Activated naive CD4-positive, alpha-beta T cell treated with anti-CD3 and anti-CD28 coated beads for 36 hours (primary cell): ENCODE measurements around the gene LRIT3. TPM values are rescaled to one million over a fixed set of nuclear protein-coding genes. Genes with fewer than 3 reads are reported as not detected.

Source experiments
- CTCF ChIA-PET: fragments of 350-600 bp; sonication (Branson Sonifier 250); formaldehyde crosslinking; loops from one replicate; lab custom pipeline; 2021; ENCODE audit warnings: antibody characterized with exemption; lab: Charles Lee
- DNase-seq: peaks from one replicate; pipeline ENCODE4 v3.0.0-alpha.2; 2020
- H3K27ac Mint-ChIP-seq: one replicate; pipeline ENCODE4 v1.8.0; 2021; ENCODE audit warnings: mild to moderate bottlenecking, mixed read lengths
- H3K27me3 Mint-ChIP-seq: one replicate; pipeline ENCODE4 v1.8.0; 2021; ENCODE audit warnings: low read depth, mixed read lengths
- H3K36me3 Mint-ChIP-seq: one replicate; pipeline ENCODE4 v1.8.0; 2021; ENCODE audit warnings: low read depth, mixed read lengths
- H3K4me1 Mint-ChIP-seq: one replicate; pipeline ENCODE4 v1.8.0; 2021; ENCODE audit warnings: low read depth, mixed read lengths
- H3K4me3 Mint-ChIP-seq: one replicate; pipeline ENCODE4 v1.8.0; 2021; ENCODE audit warnings: mild to moderate bottlenecking, moderate library complexity, mixed read lengths
- H3K9me3 Mint-ChIP-seq: one replicate; pipeline ENCODE4 v1.8.0; 2021; ENCODE audit warnings: mixed read lengths
- intact Hi-C: fragments of 100-400 bp; cut with micrococcal nuclease; formaldehyde crosslinking; loops from one replicate; pipeline ENCODE4 v1.15.1; 2023
- total RNA-seq, 2 experiments: library from RNA; stranded (reverse); gene quantifications; one replicate each; pipeline ENCODE4 v1.2.3, GENCODE V29; 2021

LRIT3 gene
- total RNA-seq, 2 experiments from 2014 or later = 0.05 TPM; not detected in 1

DNA sequence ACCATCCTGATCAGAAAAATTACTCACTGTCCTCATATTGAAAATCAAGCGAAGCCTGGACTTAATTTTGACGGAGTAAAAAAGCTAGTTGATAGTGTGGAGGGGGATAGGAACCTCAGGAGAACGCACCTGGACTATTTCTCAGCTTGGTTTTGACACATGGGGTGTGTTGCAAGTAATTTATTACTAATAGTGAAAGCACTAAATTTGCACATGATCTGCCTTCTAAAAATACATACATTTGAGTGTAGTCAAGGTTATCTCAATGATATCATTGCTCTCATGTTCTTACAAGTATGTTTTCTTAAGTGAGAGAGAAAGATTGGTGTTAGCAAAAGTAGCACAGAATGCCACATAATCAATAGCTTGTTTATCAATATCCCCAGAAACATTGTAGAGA lies 29.5 kb downstream of the LRIT3 start:
- no peaks in the 10 kb centered on the region for H3K27me3 Mint-ChIP-seq
- CTCF ChIA-PET = interaction anchor here (1.2 kb wide), 1 partner anchor 101 kb away, joined by 3 read pairs; no protein-coding TSS in a partner anchor
- H3K4me3 Mint-ChIP-seq = no peak overlapping the region
- DNase-seq = no peak
- intact Hi-C loops = no loop called here
- H3K36me3 Mint-ChIP-seq = no peaks in the 10 kb centered on the region
- no peaks in the 10 kb centered on the region for H3K4me1 Mint-ChIP-seq
- H3K9me3 Mint-ChIP-seq = no peaks in the 10 kb centered on the region
- H3K27ac Mint-ChIP-seq = no peak overlapping the region

DNA sequence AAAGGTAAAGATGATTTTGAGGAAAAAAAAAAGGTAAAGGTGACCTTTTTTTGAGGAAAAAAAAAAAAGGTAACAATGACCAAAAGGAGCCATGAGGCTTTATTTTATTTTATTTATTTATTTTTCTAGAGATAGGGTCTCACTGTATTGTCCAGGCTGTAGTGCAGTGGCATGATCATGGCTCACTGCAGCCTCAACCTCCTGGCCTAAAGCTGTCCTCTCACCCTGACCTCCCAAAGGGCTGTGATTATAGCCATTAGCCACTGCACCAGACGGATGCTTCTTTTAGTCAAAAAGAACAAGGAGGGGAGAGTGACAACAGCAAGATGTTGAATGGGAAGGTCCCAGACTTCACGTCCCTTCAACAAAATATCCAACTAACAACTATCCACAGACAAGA lies 30.4 kb downstream of the LRIT3 start:
- Mint-ChIP-seq H3K4me3 (no peak overlapping the region), H3K27me3 (no peaks in the 10 kb centered on the region), H3K27ac (no peak overlapping the region), H3K4me1 (no peaks in the 10 kb centered on the region), H3K9me3 (no peaks in the 10 kb centered on the region), H3K36me3 (no peaks in the 10 kb centered on the region)
- intact Hi-C loops = no loop called here
- DNase-seq = no peak
- CTCF ChIA-PET = interaction anchor here (1.2 kb wide), 1 partner anchor 100 kb away, joined by 3 read pairs; no protein-coding TSS in a partner anchor

DNA sequence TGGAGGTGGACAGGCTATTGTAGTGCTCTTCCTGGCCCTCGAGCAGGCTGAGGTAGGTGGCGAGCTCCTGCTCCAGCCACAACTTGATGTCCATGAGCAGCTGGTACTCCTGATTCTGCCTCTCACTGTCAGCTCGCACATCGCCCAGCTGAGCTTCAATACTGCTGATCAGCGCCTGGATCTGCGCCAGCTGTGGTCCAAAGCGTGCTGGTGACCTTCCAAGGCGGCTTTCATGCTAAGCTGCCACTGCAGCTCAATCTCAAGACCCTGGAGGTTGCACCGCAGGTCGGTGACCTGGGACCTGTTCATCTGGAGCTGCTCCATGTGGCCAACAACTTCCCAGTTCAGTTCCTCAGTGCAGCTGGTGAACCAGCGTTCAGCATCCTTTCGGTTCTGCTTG lies 31.2 kb downstream of the LRIT3 start:
- intact Hi-C loops = no loop called here
- H3K27ac Mint-ChIP-seq = no peak overlapping the region
- DNase-seq = no peak
- H3K27me3 Mint-ChIP-seq = no peaks in the 10 kb centered on the region
- no peaks in the 10 kb centered on the region for H3K9me3 Mint-ChIP-seq
- no peaks in the 10 kb centered on the region for H3K36me3 Mint-ChIP-seq
- no peaks in the 10 kb centered on the region for H3K4me1 Mint-ChIP-seq
- no peak overlapping the region for H3K4me3 Mint-ChIP-seq
- CTCF ChIA-PET = no interaction called here

DNA sequence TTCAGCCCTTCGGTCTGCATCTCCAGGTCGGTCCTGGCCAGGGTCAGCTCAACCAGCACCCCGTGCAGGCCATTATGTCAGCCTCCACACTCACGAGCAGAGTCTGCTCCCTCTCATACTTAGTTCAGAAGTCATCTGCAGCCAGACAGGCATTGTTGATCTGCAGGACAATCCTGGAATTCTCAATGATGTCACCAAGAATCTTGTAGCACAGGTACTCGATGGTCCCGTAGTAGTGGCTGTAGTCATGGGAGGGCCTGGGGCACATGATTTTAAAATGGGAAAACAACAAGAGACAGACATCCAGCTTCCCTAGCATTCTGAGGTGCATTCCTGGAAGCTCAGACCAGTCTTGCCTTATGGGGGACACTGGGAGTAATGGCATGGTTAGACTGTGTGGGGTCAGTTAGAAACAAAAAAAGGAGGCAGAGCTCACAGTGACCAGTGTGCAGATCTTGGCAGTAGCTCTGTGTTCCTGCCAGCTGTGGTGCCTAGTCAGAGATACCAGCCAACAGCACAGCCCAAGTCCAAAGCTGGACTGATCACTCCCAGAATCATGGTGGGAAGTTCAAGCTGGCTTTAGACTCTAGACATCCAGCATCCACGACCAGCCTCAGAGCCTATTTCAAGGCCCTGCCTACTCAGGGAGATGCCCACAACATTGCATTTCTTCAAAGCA lies 31.9 kb downstream of the LRIT3 start:
- H3K4me1 Mint-ChIP-seq = no peaks in the 10 kb centered on the region
- no peak overlapping the region for H3K4me3 Mint-ChIP-seq
- no peaks in the 10 kb centered on the region for H3K36me3 Mint-ChIP-seq
- no peak overlapping the region for H3K27ac Mint-ChIP-seq
- no peak for DNase-seq
- H3K27me3 Mint-ChIP-seq = no peaks in the 10 kb centered on the region
- CTCF ChIA-PET = no interaction called here
- H3K9me3 Mint-ChIP-seq = no peaks in the 10 kb centered on the region
- intact Hi-C loops = no loop called here

DNA sequence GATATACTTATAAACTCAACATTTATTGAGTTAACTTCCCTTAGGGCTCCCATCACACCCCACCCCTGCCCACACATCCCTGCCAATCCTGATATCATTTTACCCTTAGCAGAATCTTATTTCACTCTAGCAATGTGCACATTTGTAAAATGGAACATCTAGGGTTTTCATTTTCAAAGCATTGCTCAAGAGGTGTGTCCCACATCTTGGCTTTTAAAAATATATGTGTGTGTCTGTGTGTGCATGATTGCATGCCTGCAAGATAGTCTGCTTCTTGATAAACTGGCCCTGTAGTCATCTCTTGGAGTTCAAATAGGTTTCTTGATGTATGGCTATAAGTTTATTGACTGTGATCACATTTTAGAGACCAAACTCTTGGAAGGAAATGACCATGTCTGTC lies 38.4 kb downstream of the LRIT3 start:
- CTCF ChIA-PET = interaction anchor here (0.6 kb wide), 1 partner anchor 1101 kb away, joined by 3 read pairs; no protein-coding TSS in a partner anchor
- no peaks in the 10 kb centered on the region for H3K36me3 Mint-ChIP-seq
- intact Hi-C loops = no loop called here

DNA sequence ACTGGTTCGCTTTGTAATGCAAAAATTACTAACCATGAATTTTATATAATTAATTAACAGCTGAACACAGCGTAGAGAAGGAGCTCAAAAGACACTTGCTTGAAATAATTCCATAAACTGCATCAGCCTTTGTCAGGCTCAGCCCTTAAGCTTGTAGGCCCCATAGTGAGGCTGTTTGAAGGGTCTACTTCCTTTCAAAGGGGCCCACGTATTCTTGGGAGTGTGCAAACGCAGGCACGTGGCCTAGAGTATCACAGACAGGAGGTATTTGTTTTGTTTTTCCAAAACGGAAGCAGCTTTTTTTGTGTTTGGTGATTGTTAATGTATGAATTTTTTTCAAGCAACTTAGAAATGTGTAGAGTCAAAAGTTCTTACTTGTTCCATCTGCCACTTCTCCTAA lies 39.2 kb downstream of the LRIT3 start:
- no peak overlapping the region for H3K4me3 Mint-ChIP-seq
- H3K36me3 Mint-ChIP-seq = no peaks in the 10 kb centered on the region
- H3K27me3 Mint-ChIP-seq = no peaks in the 10 kb centered on the region

More for the DNA sequence above, 38.4 kb downstream of the LRIT3 start:
- H3K4me3 Mint-ChIP-seq = no peak overlapping the region
- no peaks in the 10 kb centered on the region for H3K9me3 Mint-ChIP-seq
- H3K4me1 Mint-ChIP-seq = no peaks in the 10 kb centered on the region
- no peak overlapping the region for H3K27ac Mint-ChIP-seq
- no peaks in the 10 kb centered on the region for H3K27me3 Mint-ChIP-seq
- no peak for DNase-seq

DNA sequence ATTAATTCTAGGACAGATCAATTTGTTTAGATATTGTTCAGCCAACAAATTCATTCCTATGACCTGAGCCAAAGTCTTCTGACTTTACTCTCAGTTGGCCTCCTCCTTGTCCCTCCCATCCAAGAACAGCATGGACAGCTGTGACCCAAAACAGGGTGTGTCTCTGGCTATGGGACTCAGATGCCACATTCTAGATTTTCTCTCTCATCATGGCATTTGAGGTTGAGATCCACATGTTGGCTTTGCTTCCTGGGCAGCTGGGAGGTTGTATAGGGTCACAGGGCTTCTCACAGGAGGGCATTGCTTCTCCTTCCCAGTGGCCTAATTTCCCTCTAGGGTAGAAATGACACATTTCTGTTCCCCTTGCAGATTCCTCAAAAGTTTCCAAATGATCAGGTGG lies 42.2 kb downstream of the LRIT3 start:
- CTCF ChIA-PET = no interaction called here
- Mint-ChIP-seq H3K27ac (no peak overlapping the region), H3K4me3 (no peak overlapping the region), H3K27me3 (no peaks in the 10 kb centered on the region), H3K36me3 (no peaks in the 10 kb centered on the region), H3K9me3 (no peaks in the 10 kb centered on the region), H3K4me1 (no peaks in the 10 kb centered on the region)
- no peak for DNase-seq
- intact Hi-C loops = no loop called here

More for the DNA sequence above, 39.2 kb downstream of the LRIT3 start:
- Mint-ChIP-seq H3K4me1 (no peaks in the 10 kb centered on the region), H3K27ac (no peak overlapping the region), H3K9me3 (no peaks in the 10 kb centered on the region)
- no peak for DNase-seq
- CTCF ChIA-PET = no interaction called here
- intact Hi-C loops = no loop called here

DNA sequence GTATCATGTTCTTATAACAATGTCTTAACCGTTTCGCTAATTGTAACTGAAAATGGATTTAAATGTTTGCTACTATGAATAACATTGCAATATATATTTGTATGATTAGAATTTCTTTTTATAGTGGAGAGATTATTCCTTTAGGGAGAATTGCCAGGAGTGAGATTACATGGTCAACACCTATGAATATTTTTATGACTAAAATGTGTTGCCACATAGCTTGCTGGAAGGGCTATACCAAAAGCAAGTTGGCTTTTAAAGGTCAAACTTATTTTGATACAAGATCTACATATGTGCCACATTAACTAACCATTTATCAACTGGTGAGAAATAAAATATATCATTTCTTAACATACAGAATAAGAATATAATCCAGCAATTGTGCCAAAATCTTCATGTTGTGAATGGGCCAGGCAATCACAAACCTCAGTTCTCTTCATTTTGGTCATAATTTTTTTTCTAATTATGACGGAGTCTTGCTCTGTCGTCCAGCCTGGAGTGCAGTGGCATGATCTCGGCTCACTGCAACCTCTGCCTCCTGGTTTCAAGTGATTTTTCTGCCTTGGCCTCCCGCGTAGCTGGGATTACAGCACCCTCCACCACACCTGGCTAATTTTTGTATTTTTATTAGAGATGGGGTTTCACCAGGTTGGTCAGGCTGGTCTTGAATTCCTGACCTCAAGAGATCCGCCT lies 54.8 kb downstream of the LRIT3 start:
- intact Hi-C loops = no loop called here
- H3K27me3 Mint-ChIP-seq = peaks cover 15% of the 10 kb centered on the region
- CTCF ChIA-PET = interaction anchor here (0.6 kb wide), 1 partner anchor 406 kb away, joined by 3 read pairs; no protein-coding TSS in a partner anchor

DNA sequence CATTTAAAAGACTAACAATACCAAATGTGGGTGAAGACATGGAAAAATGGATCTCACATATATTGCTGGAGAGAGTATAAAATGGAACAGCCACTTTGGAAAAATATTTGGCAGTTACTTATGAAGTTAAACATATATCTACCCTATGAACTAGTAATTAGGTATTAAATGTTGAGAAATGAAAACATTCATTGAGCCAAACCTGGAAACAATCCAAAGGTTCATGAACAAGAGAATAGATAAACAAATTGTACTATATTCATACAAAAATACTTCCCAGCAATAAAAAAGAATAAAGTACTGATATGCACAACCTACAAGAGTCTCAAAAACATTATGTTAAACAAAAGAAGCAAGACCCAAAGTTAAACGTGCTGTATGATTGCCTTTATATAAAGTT lies 60.8 kb downstream of the LRIT3 start:
- Mint-ChIP-seq H3K4me3 (no peak overlapping the region), H3K4me1 (no peaks in the 10 kb centered on the region), H3K9me3 (peaks cover 2% of the 10 kb centered on the region), H3K36me3 (no peaks in the 10 kb centered on the region), H3K27ac (no peak overlapping the region), H3K27me3 (peaks cover 26% of the 10 kb centered on the region)
- CTCF ChIA-PET = no interaction called here
- DNase-seq = no peak
- intact Hi-C loops = no loop called here

More for the DNA sequence above, 54.8 kb downstream of the LRIT3 start:
- Mint-ChIP-seq H3K36me3 (no peaks in the 10 kb centered on the region), H3K27ac (no peak overlapping the region), H3K9me3 (peaks cover 4% of the 10 kb centered on the region), H3K4me3 (no peak overlapping the region), H3K4me1 (no peaks in the 10 kb centered on the region)
- DNase-seq = no peak

DNA sequence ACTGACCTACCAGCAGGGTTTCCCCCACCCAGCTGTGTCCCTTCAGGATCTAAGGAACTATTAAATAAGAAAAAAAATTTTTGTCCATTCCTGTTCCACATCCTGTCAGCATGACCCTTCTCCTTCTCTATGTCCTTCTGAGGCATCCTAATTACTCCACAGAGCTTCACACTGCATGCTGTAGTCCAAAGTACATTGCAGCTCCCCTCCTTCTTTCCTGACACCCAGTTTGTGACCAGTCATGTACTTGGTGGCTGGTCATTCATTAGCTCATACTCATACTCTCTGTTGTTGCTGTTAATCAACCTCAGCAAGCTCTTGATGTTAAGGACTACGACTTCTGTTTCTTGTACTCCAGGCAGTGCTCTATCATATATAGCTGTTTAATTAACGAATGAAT lies 62.3 kb downstream of the LRIT3 start:
- Mint-ChIP-seq H3K9me3 (peaks cover 2% of the 10 kb centered on the region), H3K27me3 (peaks cover 26% of the 10 kb centered on the region), H3K27ac (no peak overlapping the region), H3K4me3 (no peak overlapping the region), H3K36me3 (no peaks in the 10 kb centered on the region), H3K4me1 (no peaks in the 10 kb centered on the region)
- intact Hi-C loops = no loop called here
- CTCF ChIA-PET = interaction anchor here (0.6 kb wide), 1 partner anchor 503 kb away, joined by 3 read pairs; no protein-coding TSS in a partner anchor
- DNase-seq = no peak

DNA sequence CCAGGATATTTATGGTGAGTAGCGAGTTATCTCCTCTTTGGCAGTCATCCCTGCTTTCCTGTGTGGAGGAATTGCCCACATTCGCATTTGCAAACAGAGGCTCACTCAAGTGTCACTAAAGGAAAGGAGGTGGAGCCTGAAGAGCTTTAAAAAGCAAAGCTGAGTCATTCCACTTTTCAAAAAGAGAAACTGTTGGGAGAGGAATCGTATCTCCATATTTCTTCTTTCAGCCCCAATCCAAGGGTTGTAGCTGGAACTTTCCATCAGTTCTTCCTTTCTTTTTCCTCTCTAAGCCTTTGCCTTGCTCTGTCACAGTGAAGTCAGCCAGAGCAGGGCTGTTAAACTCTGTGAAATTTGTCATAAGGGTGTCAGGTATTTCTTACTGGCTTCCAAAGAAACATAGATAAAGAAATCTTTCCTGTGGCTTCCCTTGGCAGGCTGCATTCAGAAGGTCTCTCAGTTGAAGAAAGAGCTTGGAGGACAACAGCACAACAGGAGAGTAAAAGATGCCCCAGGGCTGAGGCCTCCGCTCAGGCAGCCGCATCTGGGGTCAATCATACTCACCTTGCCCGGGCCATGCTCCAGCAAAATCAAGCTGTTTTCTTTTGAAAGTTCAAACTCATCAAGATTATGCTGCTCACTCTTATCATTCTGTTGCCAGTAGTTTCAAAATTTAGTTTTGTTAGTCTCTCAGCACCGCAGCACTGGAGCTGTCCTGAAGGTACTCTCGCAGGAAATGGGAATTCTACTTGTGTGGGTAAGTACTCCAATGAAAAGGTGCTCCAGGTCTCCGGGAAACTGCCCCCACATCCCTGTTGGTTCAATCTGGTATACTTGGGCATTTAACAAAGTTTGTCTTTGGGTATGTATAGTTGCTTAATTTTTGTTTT lies 65.0 kb downstream of the LRIT3 start, which contains the start of gene EGF:
Gene EGF (plus strand): TSS at position 178 of the 890 bp plus-strand sequence. CDS start 453 bp downstream, at position 631.
- DNase-seq = no peak
- Mint-ChIP-seq H3K4me3 (no peak within 1 kb of the TSS), H3K9me3 (no peaks in the 10 kb centered on the region), H3K27me3 (peaks cover 19% of the 10 kb centered on the region), H3K27ac (no peak within 1 kb of the TSS), H3K4me1 (no peaks in the 10 kb centered on the region), H3K36me3 (no peaks in the 10 kb centered on the region)
- intact Hi-C loops = no loop called here
- CTCF ChIA-PET = interaction anchor here (0.6 kb wide), 1 partner anchor 563 kb away, joined by 3 read pairs; the partner anchor contains the start of gene ENPEP
